ENCODE results near the gene INPP5D. TPM values are rescaled to one million over a fixed set of nuclear protein-coding genes. Genes with fewer than 3 reads are reported as not detected.

INPP5D gene
- total RNA-seq, 1 donor from 2014 or later = 33.4 TPM

- no peaks in the 10 kb centered on the region for H3K27me3 ChIP-seq
- no peak overlapping the region for H3K27ac ChIP-seq
- H3K4me3 ChIP-seq = no peak overlapping the region
- intact Hi-C loops (cut with DNase I) = no loop called here
- TF ChIP-seq POLR2A (IDR thresholded peaks at IDR 0.05) (no peak), POLR2AphosphoS5 (IDR thresholded peaks at IDR 0.05; ENCODE audit: insufficient read depth in 1 of 2, low read depth in 1 of 2) (no peak), CTCF (IDR thresholded peaks at IDR 0.05) (no peak)
- no peak for DNase-seq (ENCODE audit: extremely low spot score in 2 of 2)
- H3K36me3 ChIP-seq = no peaks in the 10 kb centered on the region
- peaks cover 6% of the 10 kb centered on the region for H3K4me1 ChIP-seq
- H3K9me3 ChIP-seq = no peaks in the 10 kb centered on the region
Measured at GRCh38 chr2:233068762-233069418, 8.7 kb downstream of the INPP5D start.

GRCh38 chr2:233072838-233073237 lies 12.7 kb downstream of the INPP5D start:
- TF ChIP-seq CTCF (IDR thresholded peaks at IDR 0.05) (no peak), POLR2A (IDR thresholded peaks at IDR 0.05) (no peak), POLR2AphosphoS5 (IDR thresholded peaks at IDR 0.05; ENCODE audit: insufficient read depth in 1 of 2, low read depth in 1 of 2) (no peak)
- Histone ChIP-seq H3K36me3 (no peaks in the 10 kb centered on the region), H3K27ac (no peak overlapping the region), H3K27me3 (no peaks in the 10 kb centered on the region), H3K9me3 (no peaks in the 10 kb centered on the region), H3K4me1 (peaks cover 16% of the 10 kb centered on the region), H3K4me3 (no peak overlapping the region)
- intact Hi-C loops (cut with DNase I) = no loop called here
- no peak for DNase-seq (ENCODE audit: extremely low spot score in 2 of 2)

GRCh38 chr2:233074106-233074505 lies 14.0 kb downstream of the INPP5D start:
- intact Hi-C loops (cut with DNase I) = no loop called here
- H3K27ac ChIP-seq = no peak overlapping the region
- H3K4me1 ChIP-seq = peaks cover 16% of the 10 kb centered on the region
- no peak for DNase-seq (ENCODE audit: extremely low spot score in 2 of 2)
- H3K9me3 ChIP-seq = no peaks in the 10 kb centered on the region
- no peaks in the 10 kb centered on the region for H3K27me3 ChIP-seq
- H3K4me3 ChIP-seq = no peak overlapping the region
- H3K36me3 ChIP-seq = no peaks in the 10 kb centered on the region
- TF ChIP-seq POLR2AphosphoS5 (IDR thresholded peaks at IDR 0.05; ENCODE audit: insufficient read depth in 1 of 2, low read depth in 1 of 2) (no peak), POLR2A (IDR thresholded peaks at IDR 0.05) (no peak), CTCF (IDR thresholded peaks at IDR 0.05) (no peak)

GRCh38 chr2:233075141-233075965 lies 15.2 kb downstream of the INPP5D start:
- TF ChIP-seq POLR2A (IDR thresholded peaks at IDR 0.05) (no peak), POLR2AphosphoS5 (IDR thresholded peaks at IDR 0.05; ENCODE audit: insufficient read depth in 1 of 2, low read depth in 1 of 2) (no peak), CTCF (IDR thresholded peaks at IDR 0.05) (no peak)
- intact Hi-C loops (cut with DNase I) = no loop called here
- no peak overlapping the region for H3K27ac ChIP-seq
- no peak overlapping the region for H3K4me3 ChIP-seq
- DNase-seq (ENCODE audit: extremely low spot score in 2 of 2) = no peak
- peaks cover 16% of the 10 kb centered on the region for H3K4me1 ChIP-seq
- no peaks in the 10 kb centered on the region for H3K36me3 ChIP-seq
- H3K27me3 ChIP-seq = no peaks in the 10 kb centered on the region
- H3K9me3 ChIP-seq = no peaks in the 10 kb centered on the region

- DNase-seq (ENCODE audit: extremely low spot score in 2 of 2) = no peak
- no peaks in the 10 kb centered on the region for H3K9me3 ChIP-seq
- no peak for TF ChIP-seq POLR2A (IDR thresholded peaks at IDR 0.05)
- no peak for TF ChIP-seq CTCF (IDR thresholded peaks at IDR 0.05)
- no peak for TF ChIP-seq POLR2AphosphoS5 (IDR thresholded peaks at IDR 0.05; ENCODE audit: insufficient read depth in 1 of 2, low read depth in 1 of 2)
- H3K4me1 ChIP-seq = peaks cover 16% of the 10 kb centered on the region
- H3K36me3 ChIP-seq = no peaks in the 10 kb centered on the region
- no peak overlapping the region for H3K27ac ChIP-seq
- H3K4me3 ChIP-seq = no peak overlapping the region
- intact Hi-C loops (cut with DNase I) = no loop called here
- no peaks in the 10 kb centered on the region for H3K27me3 ChIP-seq
Measured at GRCh38 chr2:233075966-233076339, 15.8 kb downstream of the INPP5D start.
